Cortex of kidney (tissue), 1 donor: Measurements from ENCODE around the gene PLA2G12B.

Experiments used
- DNase-seq: peaks from one replicate; lab custom pipeline; 2025; lab: John Stamatoyannopoulos, UW

PLA2G12B gene

GRCh38 chr10:72890086-72890485, 64.5 kb downstream of the PLA2G12B start:
- DNase-seq, result no peak

GRCh38 chr10:72889391-72889831, 65.2 kb downstream of the PLA2G12B start:
- DNase-seq, result no peak

- DNase-seq, result no peak
Measured at GRCh38 chr10:72888151-72888638, 66.4 kb downstream of the PLA2G12B start.

- DNase-seq, result no peak
Measured at GRCh38 chr10:72887043-72887442, 67.6 kb downstream of the PLA2G12B start.

- no peak for DNase-seq
Measured at GRCh38 chr10:72886621-72887020, 68.0 kb downstream of the PLA2G12B start.

- DNase-seq, result no peak
Measured at GRCh38 chr10:72885953-72886352, 68.7 kb downstream of the PLA2G12B start.
